ENCODE measurements around the gene DGKQ.

DNA sequence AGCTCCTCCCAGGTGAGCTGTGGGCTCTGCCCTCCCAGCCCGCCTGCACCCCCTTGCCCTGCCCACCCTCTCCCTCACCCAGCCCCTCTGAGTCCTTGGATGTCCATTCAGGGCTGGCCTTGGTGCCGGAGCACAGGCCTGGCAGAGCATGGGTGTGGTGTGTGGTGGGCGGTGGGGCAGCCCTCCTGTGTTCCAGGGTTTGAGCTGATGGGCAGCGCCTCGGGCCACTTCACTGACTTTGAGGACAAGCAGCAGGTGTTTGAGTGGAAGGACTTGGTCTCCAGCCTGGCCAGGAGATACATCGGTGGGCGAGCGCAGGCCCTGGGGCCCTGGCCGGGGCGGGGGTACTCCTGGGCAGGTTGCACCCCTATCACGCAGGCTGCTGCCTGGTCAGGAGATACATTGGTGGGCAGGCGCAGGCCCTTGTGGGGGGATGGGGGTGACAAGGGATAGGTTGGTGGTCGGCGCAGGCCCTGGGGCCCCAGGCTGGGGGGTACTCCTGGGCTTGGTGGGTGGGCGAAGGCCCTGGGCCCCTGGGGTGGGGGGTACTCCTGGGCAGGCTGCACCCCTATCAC, 27.4 kb upstream of the DGKQ start:
- TF ChIP-seq, protein P1, sequence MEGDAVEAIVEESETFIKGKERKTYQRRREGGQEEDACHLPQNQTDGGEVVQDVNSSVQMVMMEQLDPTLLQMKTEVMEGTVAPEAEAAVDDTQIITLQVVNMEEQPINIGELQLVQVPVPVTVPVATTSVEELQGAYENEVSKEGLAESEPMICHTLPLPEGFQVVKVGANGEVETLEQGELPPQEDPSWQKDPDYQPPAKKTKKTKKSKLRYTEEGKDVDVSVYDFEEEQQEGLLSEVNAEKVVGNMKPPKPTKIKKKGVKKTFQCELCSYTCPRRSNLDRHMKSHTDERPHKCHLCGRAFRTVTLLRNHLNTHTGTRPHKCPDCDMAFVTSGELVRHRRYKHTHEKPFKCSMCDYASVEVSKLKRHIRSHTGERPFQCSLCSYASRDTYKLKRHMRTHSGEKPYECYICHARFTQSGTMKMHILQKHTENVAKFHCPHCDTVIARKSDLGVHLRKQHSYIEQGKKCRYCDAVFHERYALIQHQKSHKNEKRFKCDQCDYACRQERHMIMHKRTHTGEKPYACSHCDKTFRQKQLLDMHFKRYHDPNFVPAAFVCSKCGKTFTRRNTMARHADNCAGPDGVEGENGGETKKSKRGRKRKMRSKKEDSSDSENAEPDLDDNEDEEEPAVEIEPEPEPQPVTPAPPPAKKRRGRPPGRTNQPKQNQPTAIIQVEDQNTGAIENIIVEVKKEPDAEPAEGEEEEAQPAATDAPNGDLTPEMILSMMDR (IDR thresholded peaks at IDR 0.05; ENCODE audit: low read length): no peak
- TF ChIP-seq EZH2 (optimal IDR thresholded peaks at IDR 0.05; ENCODE audit: low read depth, low read length) (no peak), EZH2phosphoT487 (IDR thresholded peaks at IDR 0.05; ENCODE audit: low read length) (no peak)
